ENCODE results near the gene ZNF549.
"Not testable (repeated sequence)": the region's sequence is repeated elsewhere in the genome, so short reads cannot be mapped to it uniquely, and the experiment has no call there.

The ZNF549 gene

DNA sequence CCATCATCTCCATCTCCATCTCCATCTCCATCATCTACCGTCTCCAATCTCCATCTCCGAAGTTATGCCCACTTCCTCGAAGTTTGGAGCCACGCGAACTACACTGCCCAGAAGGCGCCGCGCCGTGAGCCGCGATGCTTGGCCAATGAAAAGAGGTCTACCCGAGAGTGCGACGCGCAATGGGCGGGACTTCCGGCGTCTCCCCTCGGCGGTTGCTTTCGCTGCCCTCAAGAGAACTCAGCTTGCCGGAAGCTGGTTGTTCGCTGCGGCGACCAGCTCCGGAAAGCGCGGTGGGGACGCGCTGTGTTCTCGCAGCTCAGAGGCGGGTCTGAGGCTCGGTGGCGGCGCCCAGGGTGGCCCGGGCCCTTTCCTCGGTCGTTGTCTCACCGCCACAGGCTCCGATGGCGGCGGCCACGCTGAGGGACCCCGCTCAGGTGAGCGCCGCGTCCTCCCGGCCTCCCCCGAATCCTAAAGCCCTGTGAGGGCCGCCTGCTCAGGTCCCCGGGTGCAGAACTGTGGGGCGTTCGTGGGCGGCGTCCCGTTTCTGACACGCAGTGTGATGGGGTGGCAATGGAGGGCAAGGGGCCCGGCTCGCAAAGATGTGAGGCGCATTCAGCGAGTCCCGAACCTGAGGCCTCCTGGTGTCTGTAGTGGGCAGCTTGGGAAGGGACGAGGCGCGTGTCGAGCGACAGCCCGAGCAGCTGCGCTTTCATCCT, 27.3 kb upstream of the ZNF549 start, which contains the start of gene ZNF773 (continued):
- TF ChIP-seq ZNF335 (tag by site-specific recombination; conservative IDR thresholded peaks at IDR 0.05) (peak; percentile 89), ZNF2 (tag by site-specific recombination; IDR thresholded peaks at IDR 0.05) (0 out of 2 replicates have a peak, but pooled peaks have one; percentile 28), ZBTB11 (tag by site-specific recombination; conservative IDR thresholded peaks at IDR 0.05; ENCODE audit: low read depth) (peak; percentile 95), KLF8 (tag by site-specific recombination; IDR thresholded peaks at IDR 0.05) (peak; percentile 22; the same call in 1 of the 2 replicates), ZNF501 (tag by site-specific recombination; IDR thresholded peaks at IDR 0.05) (peak; percentile 80; the same call in 1 of the 2 replicates), ZFP37 (tag by site-specific recombination; IDR thresholded peaks at IDR 0.05) (peak; percentile 71; the same call in 1 of the 2 replicates), ZXDB (tag by site-specific recombination; IDR thresholded peaks at IDR 0.05) (0 out of 2 replicates have a peak, but pooled peaks have one; percentile 49), ZNF76 (tag by site-specific recombination; IDR thresholded peaks at IDR 0.05; ENCODE audit: borderline replicate concordance, low read depth) (peak; percentile 90), ZNF660 (tag by site-specific recombination; IDR thresholded peaks at IDR 0.05) (peak; percentile 68; the same call in 1 of the 2 replicates), ZNF692 (tag by site-specific recombination; IDR thresholded peaks at IDR 0.05) (0 out of 2 replicates have a peak, but pooled peaks have one; percentile 52), ZBTB20 (tag by site-specific recombination; IDR thresholded peaks at IDR 0.05) (peak; percentile 48; the same call in 1 of the 2 replicates), HOXC10 (CRISPR knock-in tag; IDR thresholded peaks at IDR 0.05) (peak; percentile 75; the same call in 1 of the 2 replicates)
- TF ChIP-seq, protein P1, sequence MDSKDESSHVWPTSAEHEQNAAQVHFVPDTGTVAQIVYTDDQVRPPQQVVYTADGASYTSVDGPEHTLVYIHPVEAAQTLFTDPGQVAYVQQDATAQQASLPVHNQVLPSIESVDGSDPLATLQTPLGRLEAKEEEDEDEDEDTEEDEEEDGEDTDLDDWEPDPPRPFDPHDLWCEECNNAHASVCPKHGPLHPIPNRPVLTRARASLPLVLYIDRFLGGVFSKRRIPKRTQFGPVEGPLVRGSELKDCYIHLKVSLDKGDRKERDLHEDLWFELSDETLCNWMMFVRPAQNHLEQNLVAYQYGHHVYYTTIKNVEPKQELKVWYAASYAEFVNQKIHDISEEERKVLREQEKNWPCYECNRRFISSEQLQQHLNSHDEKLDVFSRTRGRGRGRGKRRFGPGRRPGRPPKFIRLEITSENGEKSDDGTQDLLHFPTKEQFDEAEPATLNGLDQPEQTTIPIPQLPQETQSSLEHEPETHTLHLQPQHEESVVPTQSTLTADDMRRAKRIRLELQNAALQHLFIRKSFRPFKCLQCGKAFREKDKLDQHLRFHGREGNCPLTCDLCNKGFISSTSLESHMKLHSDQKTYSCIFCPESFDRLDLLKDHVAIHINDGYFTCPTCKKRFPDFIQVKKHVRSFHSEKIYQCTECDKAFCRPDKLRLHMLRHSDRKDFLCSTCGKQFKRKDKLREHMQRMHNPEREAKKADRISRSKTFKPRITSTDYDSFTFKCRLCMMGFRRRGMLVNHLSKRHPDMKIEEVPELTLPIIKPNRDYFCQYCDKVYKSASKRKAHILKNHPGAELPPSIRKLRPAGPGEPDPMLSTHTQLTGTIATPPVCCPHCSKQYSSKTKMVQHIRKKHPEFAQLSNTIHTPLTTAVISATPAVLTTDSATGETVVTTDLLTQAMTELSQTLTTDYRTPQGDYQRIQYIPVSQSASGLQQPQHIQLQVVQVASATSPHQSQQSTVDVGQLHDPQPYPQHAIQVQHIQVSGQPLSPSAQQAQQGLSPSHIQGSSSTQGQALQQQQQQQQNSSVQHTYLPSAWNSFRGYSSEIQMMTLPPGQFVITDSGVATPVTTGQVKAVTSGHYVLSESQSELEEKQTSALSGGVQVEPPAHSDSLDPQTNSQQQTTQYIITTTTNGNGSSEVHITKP (tag by site-specific recombination; IDR thresholded peaks at IDR 0.05), result peak; percentile 77
- TF ChIP-seq, protein P2, sequence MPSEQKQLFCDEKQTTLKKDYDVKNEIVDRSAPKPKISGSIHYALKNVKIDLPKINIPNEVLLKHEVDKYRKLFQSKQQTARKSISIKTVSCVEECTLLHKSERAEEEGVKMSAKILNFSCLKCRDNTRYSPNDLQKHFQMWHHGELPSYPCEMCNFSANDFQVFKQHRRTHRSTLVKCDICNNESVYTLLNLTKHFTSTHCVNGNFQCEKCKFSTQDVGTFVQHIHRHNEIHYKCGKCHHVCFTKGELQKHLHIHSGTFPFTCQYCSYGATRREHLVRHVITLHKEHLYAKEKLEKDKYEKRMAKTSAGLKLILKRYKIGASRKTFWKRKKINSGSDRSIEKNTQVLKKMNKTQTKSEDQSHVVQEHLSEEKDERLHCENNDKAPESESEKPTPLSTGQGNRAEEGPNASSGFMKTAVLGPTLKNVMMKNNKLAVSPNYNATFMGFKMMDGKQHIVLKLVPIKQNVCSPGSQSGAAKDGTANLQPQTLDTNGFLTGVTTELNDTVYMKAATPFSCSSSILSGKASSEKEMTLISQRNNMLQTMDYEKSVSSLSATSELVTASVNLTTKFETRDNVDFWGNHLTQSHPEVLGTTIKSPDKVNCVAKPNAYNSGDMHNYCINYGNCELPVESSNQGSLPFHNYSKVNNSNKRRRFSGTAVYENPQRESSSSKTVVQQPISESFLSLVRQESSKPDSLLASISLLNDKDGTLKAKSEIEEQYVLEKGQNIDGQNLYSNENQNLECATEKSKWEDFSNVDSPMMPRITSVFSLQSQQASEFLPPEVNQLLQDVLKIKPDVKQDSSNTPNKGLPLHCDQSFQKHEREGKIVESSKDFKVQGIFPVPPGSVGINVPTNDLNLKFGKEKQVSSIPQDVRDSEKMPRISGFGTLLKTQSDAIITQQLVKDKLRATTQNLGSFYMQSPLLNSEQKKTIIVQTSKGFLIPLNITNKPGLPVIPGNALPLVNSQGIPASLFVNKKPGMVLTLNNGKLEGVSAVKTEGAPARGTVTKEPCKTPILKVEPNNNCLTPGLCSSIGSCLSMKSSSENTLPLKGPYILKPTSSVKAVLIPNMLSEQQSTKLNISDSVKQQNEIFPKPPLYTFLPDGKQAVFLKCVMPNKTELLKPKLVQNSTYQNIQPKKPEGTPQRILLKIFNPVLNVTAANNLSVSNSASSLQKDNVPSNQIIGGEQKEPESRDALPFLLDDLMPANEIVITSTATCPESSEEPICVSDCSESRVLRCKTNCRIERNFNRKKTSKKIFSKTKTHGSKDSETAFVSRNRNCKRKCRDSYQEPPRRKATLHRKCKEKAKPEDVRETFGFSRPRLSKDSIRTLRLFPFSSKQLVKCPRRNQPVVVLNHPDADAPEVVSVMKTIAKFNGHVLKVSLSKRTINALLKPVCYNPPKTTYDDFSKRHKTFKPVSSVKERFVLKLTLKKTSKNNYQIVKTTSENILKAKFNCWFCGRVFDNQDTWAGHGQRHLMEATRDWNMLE (tag by site-specific recombination; conservative IDR thresholded peaks at IDR 0.05; ENCODE audit: low read depth), result peak; percentile 78
- TF ChIP-seq, protein P3, sequence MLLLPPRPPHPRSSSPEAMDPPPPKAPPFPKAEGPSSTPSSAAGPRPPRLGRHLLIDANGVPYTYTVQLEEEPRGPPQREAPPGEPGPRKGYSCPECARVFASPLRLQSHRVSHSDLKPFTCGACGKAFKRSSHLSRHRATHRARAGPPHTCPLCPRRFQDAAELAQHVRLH (tag by site-specific recombination; IDR thresholded peaks at IDR 0.05), result peak; percentile 50; the same call in 1 of the 2 replicates

DNA sequence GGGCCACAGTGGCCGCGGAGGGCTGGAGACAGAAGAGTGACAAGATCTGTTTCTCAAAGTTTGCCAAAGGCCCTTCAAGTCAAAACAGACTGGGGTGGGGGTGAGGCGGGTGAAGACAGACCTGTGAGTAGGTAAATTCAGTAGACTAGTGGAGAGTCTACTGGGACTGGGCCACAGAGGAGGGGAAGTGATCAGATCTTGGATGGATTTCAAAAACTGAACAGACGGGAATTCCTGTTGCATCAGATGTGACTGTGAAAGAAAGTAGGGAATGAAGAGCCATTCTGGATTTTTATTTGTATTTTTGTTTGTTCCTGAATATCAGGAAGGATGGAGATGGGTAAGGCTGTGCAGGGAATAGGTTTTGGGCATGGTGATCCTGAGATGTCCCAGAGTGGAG, 26.8 kb upstream of the ZNF549 start:
- H3K27ac ChIP-seq (ENCODE audit: extremely low read depth, low read depth, low read length); H3K4me1 ChIP-seq (ENCODE audit: control insufficient read depth, insufficient read depth, low read length); CTCF ChIA-PET; H3K9me3 ChIP-seq (ENCODE audit: control insufficient read depth, insufficient read depth, low read depth, low read length): not testable (repeated sequence)
- Histone ChIP-seq H3K4me3 (ENCODE audit: low read depth, low read length) (peak overlapping the region; percentile 33), H3K36me3 (ENCODE audit: control insufficient read depth in 2 of 2, insufficient read depth in 1 of 2, low read length in 2 of 2) (peaks cover 24 to 42% of the 10 kb centered on the region in 2 experiments; a peak in 2 of 3 replicates)
- POLR2A ChIA-PET, result interaction anchor here (0.6 to 1.1 kb wide), 6 partner anchors 8 to 404 kb away, joined by 3 to 10 read pairs (median 5); partner anchors contain the start of genes ZNF419 and ZNF772
